HL-60 (cell line): Measurements from ENCODE around the gene CNGA1.

Source experiments
- GABPA ChIP-seq: IDR thresholded peaks from 2 replicates; pipeline ENCODE4 v1.6.1; 2012; ENCODE audit warnings: low read depth
- POLR2AphosphoS5 ChIP-seq: IDR thresholded peaks from 2 replicates; pipeline ENCODE4 v1.6.1; 2012; ENCODE audit warnings: low read depth
- REST ChIP-seq: IDR thresholded peaks from 2 replicates; pipeline ENCODE4 v1.6.1; 2012; ENCODE audit warnings: low read depth; ENCODE audit not compliant: insufficient replicate concordance
- TF ChIP-seq, protein P1 (sequence below): IDR thresholded peaks from one replicate; pipeline ENCODE4 v1.5.1; 2011; ENCODE audit warnings: low read length, control low read depth, inconsistent platforms; ENCODE audit not compliant: insufficient read depth

DNA sequence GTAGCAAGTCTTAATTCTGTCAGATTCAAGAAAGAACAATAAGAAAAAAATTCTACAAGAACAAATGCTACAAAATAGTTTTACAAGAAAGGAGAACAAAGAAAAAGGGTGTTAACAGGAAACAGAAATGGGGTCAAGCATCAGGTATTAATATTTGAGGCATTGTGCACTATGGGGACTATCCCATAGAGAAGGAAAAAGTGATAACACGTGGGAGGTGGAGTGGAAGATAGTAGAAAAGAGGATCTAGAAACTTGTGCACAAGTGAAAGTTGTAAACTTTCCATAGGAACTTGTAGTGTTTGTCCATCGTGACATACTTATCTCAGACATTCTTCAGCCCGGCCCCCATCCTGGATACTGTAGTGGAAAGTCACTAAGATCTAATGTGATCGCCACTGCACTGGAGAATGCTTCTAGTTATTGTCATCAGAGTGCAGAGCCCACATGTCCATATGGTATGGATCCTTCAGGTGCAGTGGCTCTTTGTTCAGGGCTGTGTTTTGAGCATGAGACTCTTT is 86.7 kb downstream of the CNGA1 start:
- TF ChIP-seq, protein P1, sequence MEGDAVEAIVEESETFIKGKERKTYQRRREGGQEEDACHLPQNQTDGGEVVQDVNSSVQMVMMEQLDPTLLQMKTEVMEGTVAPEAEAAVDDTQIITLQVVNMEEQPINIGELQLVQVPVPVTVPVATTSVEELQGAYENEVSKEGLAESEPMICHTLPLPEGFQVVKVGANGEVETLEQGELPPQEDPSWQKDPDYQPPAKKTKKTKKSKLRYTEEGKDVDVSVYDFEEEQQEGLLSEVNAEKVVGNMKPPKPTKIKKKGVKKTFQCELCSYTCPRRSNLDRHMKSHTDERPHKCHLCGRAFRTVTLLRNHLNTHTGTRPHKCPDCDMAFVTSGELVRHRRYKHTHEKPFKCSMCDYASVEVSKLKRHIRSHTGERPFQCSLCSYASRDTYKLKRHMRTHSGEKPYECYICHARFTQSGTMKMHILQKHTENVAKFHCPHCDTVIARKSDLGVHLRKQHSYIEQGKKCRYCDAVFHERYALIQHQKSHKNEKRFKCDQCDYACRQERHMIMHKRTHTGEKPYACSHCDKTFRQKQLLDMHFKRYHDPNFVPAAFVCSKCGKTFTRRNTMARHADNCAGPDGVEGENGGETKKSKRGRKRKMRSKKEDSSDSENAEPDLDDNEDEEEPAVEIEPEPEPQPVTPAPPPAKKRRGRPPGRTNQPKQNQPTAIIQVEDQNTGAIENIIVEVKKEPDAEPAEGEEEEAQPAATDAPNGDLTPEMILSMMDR, result no peak
- no peak for TF ChIP-seq POLR2AphosphoS5
- TF ChIP-seq GABPA, result no peak
- TF ChIP-seq REST, result no peak
